HG03280 (cell line): ENCODE data around the gene MBOAT2.
"Not testable (repeated sequence)": the region's sequence is repeated elsewhere in the genome, so short reads cannot be mapped to it uniquely, and the experiment has no call there.

Experiments used
- ATAC-seq: cut with Tn5 transposase; IDR thresholded peaks from one replicate; pipeline ENCODE4 v1.9.1; 2021; ENCODE audit warnings: mild to moderate bottlenecking, moderate library complexity; ENCODE audit not compliant: unreplicated experiment

The MBOAT2 gene

DNA sequence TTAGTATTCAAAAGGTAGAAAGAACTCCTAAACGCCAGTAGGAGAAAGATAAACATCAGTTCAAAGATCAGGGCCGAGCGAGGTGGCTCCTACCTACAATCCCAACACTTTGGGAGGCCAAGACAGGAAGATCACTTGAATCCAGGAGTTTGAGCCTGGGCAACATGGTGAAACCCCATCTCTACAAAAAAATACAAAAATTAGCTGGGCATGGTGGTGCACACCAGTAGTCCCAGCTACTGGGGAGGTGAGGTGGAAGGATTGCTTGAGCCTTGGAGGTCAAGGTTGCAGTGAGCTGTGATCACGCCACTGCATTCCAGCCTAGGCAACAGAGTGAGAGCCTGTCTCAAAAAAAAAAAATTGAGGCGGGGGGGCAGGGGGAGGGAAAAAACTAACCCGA lies 40.6 kb downstream of the MBOAT2 start:
- no peak for ATAC-seq

DNA sequence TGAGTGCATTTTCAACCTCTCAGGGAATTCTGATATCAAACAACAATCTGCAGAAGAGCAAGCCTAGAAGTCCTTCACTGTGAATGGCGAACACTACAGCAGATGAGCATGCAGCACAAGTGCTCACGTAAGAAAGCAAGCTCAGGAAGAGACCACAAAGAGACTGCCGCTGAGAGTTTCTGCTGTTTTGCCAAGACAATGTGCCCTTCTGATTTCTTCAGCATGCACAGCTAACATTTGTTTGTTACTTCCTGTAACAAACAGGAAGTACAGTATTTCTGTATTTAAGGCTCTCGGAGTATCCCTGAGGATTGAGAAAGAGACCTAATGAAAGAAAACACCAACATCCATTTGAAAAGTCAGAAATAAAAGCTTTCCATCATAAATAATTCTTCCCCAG lies 45.9 kb downstream of the MBOAT2 start:
- ATAC-seq = no peak

DNA sequence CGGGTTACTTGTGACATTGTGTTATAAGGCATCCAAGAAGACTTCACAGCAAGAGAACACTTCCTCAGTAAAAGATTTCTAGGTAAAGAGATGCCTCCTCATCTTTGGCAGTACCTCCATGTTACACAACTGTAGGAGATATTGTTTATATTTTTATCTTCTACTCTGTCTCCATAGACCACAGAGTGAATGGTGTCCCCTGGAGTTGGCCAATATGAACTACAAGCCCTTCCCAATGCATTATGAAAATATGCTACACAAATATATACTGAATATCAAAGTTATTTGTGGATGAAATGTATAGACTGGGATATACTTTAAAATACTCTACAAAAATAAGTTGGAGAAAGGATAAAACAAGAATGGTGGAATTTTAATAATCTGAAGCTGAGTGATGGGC lies 46.7 kb downstream of the MBOAT2 start:
- no peak for ATAC-seq

GRCh38 chr2:8954990-8955389 lies 48.5 kb downstream of the MBOAT2 start:
- ATAC-seq = no peak

GRCh38 chr2:8953525-8953924 lies 50.0 kb downstream of the MBOAT2 start:
- ATAC-seq = no peak

DNA sequence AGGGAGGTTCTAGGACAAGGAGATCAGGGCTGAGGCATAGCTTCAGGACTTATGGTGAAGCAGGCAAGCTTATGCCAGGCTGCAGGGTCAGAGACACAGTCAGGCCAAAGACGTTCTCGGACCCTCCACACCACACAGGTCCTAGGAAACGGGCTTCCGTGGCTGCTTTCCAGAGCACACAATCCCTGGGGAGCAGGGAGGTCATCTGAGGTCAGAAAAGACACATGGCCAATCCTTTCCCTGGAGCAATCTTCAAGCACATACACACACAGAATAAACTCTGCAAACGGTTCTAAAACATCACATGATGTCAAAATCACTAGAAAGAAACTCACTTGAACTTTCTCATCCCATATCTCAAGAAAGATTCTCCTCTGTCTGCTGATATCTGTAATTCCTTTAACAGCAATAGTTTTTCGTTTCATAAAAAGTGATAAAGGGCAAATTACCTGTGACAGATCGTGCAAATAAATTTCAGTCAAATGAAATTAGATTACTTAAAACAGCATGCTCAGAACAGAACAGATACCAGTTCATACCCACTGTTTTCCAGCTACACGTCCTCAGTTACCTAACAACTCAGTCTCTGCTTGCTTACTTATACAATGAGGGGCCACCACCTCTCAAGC lies 63.9 kb downstream of the MBOAT2 start:
- ATAC-seq = no peak

GRCh38 chr2:8938384-8938783 lies 65.1 kb downstream of the MBOAT2 start:
- no peak for ATAC-seq

DNA sequence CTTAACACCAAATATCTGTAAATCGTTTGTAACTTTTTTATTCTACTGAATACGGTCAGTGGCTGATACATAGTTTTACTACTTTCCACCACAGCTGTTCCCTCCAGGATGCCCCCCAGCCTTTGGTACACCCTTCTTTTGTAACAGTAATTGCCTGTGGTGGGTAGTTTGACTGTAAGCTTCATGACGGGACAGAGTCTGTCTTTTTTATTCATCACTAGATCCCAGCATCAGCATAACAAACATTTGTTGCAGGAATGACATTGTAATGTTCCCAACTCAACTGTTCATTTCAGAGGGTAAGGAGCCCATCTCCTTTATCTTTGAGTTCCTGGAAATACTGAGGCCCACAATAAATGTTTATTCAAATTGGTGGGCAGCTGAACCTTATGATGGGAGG lies 67.5 kb downstream of the MBOAT2 start:
- ATAC-seq = no peak

- ATAC-seq = no peak
Measured at GRCh38 chr2:8934338-8934737, 69.1 kb downstream of the MBOAT2 start.

GRCh38 chr2:8932702-8933101 lies 70.8 kb downstream of the MBOAT2 start:
- no peak for ATAC-seq

- not testable (repeated sequence) for ATAC-seq
Measured at GRCh38 chr2:8930185-8930584, 73.3 kb downstream of the MBOAT2 start.

- ATAC-seq = no peak
Measured at GRCh38 chr2:8929128-8929527, 74.4 kb downstream of the MBOAT2 start.

GRCh38 chr2:8927510-8928455 lies 75.7 kb downstream of the MBOAT2 start:
- no peak for ATAC-seq

DNA sequence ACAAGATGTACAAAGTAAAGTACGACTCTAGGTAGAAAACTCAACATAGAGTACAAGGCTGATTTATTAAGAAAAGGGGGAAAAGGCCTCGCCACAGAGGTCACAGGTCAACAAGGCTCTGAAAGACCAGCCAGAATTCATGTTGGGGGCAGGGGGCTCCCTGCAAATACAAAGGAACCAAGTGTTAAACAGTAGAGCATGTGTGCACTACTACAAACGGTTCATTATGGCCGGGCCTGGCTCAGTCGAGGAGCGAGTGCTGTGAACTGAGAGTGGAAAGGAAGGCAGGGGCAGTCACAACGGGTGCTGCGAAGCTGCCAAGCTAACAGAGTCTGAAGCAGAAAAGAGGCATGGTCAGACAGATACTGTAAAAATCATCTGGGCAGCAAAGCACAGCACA lies 77.1 kb downstream of the MBOAT2 start:
- no peak for ATAC-seq

DNA sequence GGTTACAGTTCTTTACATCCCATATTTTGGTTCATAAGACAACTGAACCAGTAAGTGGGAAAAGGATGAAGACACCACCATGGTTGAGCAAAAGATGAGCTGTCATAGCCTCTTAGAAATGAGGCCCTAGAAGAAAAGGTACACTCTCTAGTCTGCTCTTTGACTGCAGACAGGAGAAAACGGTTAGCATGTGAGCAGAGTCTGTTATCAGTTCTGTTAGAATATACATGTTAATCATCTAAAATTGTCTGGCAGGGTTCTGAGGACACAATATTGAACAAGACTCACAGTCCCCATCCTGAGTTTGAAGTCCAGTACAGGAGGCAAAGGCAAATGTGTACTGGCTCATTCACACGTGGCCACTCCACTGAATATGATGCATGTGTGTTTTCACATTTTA lies 78.1 kb downstream of the MBOAT2 start:
- no peak for ATAC-seq

DNA sequence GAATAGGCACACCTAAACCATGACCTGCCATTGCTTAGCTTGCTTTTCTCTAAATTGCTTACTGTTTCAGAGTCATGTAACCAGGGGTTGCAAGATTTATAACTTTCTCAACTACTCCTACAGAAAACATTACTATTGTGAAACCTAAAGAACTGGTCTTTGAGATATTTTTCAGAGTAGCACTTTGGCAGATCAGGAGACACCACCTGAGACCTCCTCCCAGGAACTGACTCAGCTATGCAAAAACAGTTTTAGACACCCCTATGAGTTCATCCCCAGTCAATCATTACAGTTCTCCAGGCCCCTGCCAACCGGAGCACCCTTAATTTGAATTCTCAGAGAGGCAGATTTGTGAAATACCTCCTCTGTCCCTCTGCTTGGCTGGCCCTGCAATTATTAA lies 80.3 kb downstream of the MBOAT2 start:
- no peak for ATAC-seq

- ATAC-seq = no peak
Measured at GRCh38 chr2:8922431-8922830, 81.1 kb downstream of the MBOAT2 start.

- ATAC-seq = no peak
Measured at GRCh38 chr2:8918412-8918811, 85.1 kb downstream of the MBOAT2 start.

DNA sequence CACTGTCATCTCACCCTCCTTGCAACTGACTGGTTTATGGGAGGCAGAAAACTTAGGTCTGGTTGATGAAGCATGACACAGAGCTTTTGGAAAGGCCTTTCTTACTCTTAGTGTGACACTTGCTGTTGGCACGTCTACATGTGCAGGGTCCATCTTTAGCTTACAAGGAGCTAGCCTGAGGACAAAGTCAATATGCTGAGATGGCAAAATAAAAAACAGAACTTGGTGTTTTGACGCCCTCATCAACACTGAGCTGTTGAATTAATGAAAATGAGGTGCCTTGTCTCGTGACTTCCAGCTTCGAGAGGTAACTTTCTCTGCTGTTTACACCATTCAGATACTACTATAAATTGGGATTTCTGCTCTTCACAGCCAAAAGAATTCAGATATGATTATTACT lies 87.5 kb downstream of the MBOAT2 start:
- no peak for ATAC-seq

GRCh38 chr2:8913767-8914166 lies 89.7 kb downstream of the MBOAT2 start:
- ATAC-seq = not testable (repeated sequence)

DNA sequence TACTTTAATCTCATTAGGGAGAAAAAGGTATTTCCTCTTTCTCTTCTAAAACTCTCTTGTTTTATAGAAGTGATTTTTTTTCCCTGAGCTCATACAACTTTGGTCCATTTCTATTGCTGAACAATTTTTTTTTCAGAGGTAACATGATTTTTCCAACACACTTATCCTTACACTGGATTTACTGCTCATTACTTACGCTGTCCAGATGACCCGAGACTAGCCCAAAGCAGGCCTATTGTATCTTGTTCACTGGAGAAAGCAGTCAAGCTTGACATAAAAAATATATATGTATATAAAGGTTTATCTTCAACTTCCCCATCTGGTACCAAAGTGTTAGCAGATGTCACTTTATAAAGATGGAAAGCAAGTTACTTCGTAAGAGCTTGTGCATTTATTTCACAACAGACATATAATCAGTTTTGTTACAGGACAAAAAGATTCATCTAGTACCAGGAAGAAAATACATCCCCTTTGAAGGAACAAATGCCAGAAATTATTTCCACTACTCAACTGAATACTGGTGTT lies 95.7 kb downstream of the MBOAT2 start:
- ATAC-seq = no peak

GRCh38 chr2:8903924-8904323 lies 99.6 kb downstream of the MBOAT2 start:
- ATAC-seq = not testable (repeated sequence)
